Stimulated activated CD4-positive, alpha-beta T cell treated with anti-CD3 and anti-CD28 coated beads, Interleukin-2, amount 100 ng/mL, for 24 hours (primary cell): ENCODE data around the gene PDE12.

Experiments
- DNase-seq, 2 donors: peaks; one replicate each; pipeline ENCODE4 v3.0.0-alpha.2; 2020

The PDE12 gene, protein sequence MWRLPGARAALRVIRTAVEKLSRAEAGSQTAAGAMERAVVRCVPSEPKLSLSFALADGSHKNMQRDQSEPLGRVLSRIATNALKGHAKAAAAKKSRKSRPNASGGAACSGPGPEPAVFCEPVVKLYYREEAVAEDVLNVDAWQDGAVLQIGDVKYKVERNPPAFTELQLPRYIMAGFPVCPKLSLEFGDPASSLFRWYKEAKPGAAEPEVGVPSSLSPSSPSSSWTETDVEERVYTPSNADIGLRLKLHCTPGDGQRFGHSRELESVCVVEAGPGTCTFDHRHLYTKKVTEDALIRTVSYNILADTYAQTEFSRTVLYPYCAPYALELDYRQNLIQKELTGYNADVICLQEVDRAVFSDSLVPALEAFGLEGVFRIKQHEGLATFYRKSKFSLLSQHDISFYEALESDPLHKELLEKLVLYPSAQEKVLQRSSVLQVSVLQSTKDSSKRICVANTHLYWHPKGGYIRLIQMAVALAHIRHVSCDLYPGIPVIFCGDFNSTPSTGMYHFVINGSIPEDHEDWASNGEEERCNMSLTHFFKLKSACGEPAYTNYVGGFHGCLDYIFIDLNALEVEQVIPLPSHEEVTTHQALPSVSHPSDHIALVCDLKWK

DNA sequence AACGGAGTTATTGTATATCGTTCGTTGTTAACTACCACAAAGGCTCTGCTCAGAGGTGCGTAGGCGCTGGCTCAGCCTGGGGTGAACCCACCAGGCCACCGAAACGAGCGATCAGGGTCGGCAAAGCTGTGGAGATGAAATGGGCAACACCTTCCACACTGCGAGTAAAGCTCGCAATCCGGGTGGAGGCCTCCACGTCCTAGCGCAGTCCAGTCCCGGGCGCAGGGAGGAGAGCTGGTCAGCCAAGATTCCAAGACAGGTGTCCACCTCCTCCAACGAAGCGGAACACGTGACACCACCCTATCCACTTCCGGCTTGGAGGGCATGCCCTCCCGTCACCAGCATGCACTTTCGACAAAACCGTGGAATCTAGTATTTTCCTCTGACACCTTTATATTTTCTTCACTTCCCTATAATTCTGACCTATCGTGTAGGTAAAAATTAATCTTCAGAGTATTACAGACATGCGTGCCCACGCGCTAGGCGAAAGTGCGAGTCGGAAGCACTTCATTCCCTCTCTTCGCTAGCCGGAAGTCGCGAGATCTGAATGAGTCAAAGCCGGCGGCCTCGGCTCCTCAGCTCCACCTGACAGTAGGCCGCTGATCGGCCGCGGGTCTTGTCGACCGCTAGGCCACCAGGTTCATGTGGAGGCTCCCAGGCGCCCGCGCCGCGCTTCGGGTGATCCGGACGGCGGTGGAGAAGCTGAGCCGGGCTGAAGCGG is at the start of gene PDE12:
PDE12 (plus strand) TSS at position 537 of the 721 bp plus-strand sequence; CDS start at position 643, 106 bp downstream.
- peak; percentile 81 to 84 for DNase-seq

DNA sequence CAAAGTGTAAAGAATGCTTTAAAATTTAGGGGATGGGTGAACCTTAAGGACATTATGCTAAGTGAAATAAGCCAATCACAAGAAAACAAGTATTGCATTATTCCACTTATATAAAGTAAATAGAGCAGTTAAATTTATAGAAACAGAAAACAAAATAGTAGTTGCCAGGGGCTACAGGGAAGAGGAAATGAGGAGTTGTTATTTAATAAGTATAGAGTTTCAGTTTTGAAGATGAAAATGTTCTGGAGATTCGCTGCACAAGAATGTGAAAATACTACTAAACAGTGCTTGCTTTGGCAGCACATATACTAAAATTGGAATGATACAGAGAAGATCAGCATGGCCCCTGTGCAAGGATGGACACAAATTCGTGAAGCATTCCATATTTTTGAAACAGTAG is 43.9 kb upstream of the PDE12 start:
- no peak for DNase-seq

DNA sequence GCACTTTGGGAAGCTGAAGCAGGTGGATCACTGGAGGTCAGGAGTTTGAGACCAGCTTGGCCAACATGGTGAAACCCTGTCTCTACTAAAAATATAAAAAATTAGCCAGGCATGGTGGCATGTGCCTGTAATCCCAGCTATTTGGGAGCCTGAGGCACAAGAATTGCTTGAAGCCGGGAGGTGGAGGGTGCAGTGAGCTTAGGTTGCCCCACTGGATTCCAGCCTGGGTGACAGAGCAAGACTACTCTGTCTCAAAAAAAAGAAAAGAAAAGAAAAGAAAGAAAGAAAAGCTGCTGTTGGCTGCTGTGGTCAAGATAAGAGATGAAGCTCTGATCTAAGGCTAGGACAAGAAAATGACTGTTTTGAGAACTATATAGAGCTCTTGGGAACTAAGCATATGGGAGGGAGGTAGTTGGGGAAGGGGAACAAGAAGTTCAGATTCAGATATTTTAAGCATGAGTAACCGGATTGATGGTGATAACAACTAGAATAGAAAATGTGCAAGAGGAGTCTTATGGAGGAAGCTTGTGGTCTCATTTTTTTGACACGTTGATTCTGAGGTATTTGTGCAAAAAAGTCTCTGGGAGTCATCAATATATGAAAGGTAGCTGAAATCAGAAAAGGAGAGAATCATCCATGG is 37.7 kb upstream of the PDE12 start:
- no peak for DNase-seq

DNA sequence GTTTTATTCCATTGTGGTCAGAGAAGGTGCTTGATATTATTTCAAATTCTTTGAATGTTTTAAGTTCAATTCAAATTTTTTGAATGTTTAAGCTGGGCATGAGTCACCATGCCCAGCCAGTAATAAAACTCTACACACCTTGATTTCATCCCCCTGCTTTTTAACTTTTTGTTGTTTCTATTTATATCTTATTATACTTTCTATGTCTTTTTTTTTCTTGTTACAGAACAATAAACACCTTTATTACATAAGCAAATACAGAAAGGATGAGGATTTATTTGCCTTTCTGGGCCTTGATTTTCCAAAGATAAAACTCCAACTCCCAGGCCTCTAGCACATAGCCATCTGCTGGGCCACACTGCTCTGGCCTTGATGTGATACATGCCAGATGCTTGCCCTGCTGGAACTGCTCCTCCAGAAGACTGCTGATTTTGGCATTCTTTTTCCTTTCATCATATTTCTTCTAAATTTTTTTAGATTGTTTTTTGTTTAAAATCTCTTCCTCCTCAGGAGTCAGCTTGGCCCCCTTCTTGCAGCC is 25.9 kb upstream of the PDE12 start:
- DNase-seq, result no peak

DNA sequence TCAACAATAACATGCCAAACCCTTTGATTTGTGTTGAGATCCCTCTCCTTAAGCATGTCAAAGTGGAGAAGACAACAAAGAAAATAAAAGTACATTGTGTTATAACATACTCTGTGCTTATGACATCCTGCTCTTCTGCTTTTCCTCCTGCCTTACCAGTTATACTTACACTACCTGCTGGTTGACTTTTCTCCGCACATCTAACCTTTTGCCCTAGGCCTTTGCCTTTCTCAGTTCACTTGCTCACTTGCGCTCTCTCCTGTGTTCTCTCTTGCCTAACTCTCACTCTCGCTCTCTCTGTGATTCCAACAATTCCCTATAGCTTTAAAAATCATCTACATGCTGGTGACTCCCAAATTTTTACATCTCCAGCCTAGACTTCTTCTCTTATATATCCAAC is 17.6 kb upstream of the PDE12 start:
- no peak for DNase-seq

DNA sequence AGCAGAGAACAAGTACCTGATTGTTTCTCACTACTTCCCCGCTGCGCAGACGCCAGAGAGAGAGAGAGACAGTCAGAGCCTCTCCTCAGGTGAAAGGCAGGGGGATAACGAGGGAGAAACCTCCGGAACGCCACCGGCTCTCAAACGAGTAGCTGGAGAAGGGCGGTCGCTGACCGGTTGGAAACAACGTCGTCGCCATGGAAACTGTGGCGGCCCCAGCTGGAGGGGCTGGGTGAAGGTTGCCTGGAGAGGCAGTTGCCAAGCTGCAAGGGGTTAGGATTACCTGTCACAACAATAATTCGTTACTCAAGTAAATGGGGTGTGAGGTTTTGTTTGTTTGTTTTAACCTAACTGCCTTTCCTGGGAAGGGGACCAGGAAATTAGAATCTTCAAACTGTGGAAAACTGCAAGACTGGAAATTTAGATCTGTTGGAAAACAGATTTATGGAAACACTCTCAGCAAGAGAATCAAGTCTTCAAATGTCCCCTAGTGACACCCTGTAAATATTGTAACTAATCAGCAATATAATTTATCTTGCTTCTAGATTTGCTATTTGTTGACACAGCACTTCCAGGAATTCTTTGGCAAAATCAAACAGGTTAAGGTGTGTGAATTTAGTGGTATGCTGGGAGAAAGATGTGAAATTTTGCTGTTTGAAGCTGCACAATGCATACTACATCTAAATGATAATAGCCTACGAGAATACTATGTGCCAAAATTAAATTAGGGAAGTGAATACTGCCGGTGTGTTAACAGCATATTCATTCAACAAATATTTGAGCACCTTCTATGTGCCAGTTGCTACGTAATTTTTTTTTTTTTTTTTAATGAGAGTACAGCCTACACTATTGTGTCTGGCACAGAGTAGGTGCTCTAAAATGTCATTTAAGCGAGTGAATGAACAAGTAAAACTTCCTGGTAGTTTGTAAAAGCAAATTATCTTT is 11.6 kb upstream of the PDE12 start, which contains the start of gene DNAH12:
DNAH12 (minus strand) TSS at position 164 of the 945 bp plus-strand sequence. CDS start 1,474 bp downstream, outside the sequence.
- DNase-seq, result peak in 1 of 2 donors; percentile 27

DNA sequence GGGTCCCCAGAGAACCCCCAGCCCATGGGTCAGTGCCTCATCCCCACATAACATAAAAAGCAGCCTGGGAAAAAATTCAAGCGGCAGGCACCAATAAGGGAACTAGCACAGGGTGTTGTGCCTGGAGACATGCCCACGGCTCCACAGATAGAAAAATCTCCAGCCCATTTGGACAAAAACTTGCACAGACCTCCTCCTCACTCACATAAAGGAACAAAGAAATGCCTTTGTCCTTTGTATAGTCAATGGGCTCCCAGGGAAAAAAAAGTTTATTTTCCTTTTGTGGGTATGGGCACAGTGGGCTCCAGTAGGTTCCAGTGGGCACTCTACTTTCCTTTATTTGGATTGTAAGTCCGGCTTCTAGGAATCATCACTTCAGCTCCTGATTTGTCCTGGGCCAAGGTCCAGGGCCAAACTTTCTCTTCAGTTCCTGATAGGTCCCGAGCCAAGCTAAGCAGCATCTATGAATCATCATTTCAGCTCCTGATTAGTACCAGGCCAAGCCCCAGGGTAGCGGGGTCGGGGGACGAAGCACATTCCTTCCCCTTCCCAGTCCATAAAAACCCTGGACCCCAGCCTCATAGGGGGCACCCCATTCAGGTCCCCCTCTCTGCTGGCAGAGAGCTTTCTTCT is 10.3 kb upstream of the PDE12 start:
- DNase-seq, result no peak

DNA sequence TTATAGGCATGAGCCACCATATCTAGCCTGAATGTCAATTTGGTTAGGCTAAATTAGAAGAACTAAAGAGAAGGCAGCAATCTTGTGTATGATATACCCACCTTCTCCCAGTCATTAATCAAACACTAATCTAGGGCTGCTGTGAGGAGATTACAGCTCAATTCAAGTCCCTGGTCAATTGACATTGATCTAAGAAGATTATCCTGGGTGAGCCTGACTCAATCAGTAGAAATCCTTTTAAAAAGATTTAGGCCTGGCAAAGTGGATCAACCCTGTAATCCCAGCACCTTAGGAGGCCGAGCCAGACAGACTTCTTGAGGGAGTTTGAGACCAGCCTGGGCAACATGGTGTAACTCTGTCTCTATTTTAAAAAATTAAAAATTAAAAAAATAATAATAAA is 9.5 kb upstream of the PDE12 start:
- DNase-seq, result no peak

DNA sequence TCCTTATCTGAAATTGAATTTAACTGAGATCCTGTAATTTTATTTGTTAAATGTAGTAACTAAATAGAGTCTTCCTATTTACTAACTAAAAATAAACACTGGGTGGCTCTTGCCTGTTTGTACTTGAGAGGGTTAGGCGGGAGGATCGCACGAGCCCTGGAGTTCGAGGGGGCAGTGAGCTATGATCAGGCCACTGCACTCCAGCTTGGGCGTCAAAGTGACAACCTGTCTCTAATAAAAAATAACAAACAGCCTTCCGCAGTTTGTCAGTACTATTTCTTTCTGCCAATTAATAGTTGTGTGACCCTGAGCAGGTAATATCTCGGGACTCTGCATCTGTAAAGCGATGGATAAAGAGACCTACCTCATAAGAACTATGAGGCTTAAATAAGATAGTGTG is 768 bp upstream of the PDE12 start:
- peak in 1 of 2 donors; percentile 11 for DNase-seq

DNA sequence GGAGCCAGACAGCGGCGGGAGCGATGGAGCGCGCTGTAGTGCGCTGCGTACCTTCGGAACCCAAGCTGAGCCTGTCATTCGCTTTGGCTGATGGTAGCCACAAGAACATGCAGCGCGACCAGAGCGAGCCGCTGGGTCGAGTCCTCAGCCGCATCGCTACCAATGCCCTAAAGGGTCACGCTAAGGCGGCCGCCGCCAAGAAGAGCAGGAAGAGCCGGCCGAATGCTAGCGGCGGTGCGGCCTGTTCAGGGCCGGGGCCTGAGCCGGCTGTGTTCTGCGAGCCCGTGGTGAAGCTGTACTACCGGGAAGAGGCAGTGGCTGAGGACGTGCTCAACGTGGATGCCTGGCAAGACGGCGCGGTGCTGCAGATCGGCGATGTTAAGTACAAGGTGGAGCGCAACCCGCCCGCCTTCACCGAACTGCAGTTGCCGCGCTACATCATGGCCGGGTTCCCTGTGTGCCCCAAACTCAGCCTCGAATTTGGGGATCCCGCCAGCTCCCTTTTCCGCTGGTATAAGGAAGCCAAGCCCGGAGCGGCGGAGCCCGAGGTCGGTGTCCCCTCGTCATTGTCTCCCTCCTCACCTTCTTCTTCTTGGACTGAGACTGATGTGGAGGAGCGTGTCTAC is 498 bp downstream of the PDE12 start:
- DNase-seq, result peak; percentile 38 to 40

DNA sequence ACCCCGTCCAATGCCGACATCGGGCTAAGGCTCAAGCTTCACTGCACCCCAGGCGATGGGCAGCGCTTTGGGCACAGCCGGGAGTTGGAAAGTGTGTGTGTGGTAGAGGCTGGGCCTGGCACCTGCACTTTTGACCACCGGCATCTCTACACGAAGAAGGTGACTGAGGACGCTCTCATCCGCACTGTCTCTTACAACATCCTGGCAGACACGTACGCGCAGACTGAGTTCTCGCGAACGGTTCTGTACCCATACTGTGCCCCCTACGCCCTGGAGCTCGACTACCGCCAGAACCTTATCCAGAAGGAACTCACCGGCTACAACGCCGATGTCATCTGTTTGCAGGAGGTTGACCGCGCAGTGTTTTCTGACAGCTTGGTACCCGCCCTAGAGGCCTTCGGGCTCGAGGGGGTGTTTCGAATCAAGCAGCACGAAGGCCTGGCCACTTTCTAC is 1.0 kb downstream of the PDE12 start:
- peak; percentile 46 to 49 for DNase-seq

DNA sequence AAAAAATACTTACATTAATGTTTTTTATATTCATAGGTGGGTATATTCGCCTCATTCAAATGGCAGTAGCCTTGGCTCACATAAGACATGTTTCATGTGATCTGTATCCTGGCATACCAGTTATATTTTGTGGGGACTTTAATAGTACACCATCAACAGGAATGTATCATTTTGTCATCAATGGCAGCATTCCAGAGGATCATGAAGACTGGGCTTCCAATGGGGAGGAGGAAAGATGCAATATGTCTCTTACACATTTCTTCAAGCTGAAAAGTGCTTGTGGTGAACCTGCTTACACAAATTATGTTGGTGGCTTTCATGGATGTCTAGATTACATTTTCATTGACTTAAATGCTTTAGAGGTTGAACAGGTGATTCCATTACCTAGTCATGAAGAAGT is 3.5 kb downstream of the PDE12 start:
- no peak for DNase-seq

DNA sequence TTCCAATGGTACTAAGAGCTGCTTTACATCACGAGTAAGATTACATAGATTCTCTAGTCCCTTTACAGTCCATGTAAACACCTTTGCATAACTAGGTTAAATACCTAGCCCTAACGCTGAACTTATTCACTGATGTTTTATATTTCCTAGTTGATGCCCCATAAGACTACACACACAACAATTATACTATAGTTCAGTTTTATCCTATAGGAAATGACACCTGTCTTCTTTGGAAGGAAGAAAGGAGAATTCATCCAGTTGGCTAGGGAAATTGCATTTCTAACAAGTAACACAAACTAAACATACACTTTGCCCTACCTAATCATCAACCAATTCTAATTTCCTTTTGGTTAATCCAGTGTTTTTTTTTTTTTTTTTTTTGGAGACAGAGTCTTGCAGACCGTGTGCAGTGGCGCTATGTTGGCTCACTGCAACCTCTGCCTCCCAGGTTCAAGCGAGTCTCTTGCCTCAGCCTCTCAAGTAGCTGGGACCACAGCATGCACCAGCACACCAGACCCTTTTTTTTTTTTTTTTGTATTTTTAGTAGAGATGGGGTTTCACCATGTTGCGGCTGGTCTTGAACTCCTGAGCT is 13.9 kb downstream of the PDE12 start:
- DNase-seq, result no peak

DNA sequence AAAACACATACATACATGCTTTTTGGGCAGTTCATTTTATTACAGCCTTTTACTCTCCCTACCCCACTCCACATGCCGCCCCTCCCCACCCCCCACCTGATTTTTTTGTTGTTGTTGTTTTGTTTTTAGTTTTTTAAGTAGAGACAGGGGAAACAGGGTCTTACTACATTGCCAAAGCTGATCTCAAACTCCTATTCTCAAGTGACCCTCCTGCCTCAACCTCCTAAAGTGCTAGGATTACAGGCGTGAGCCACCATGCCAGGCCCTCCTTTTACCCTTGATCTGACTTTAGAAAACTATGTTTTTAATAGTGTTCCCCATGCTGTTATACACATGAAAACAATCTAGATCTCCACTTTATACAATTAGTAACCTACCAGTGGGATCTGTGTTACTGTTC is 14.8 kb downstream of the PDE12 start:
- no peak for DNase-seq

DNA sequence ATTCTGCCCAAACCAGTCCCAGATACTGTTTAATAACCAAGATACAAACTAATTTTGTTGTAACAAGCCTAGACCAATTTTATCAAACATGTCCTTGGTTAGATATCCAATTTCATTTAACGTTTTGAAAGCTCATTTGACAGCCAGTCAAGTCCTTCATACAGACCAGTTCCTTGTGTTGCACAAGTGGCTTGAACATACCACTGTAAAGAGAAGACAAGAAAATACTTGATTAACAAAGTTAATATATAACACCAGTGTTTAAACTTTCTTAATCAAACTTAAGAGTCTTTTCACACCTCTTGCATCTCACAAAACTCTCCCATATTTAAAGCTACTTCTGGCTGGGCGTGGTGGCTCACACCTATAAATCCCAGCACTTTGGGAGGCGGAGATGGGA is 16.0 kb downstream of the PDE12 start:
- no peak for DNase-seq

DNA sequence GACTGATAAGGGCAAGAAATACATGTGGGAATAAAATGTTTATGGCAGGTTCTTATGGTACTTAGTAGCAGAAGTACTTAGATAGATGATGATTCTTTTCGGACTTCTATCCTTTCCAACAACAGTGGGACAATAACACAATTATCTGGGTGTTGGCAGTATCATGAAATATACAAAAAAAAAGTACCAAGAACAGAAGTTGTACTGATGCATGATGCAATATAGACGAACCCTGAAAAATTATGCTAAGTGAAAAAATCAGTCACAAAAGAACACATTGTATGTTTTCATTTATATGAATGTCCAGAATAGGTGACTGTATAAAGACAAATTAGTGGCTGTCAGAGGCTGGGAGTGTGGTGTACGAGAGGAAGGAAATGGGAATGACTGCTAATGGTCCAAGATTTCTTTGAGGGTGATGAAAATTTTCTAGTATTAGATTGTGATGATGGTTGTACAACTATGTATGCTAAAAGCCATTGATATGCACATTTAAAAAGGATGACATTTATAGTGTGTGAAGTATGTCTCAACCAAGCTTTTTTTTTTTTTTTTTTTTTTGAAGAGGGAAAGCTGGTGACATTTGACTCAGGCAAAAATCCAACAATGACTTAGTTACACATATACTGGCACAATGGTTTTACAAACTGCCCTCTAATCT is 20.0 kb downstream of the PDE12 start:
- no peak for DNase-seq

DNA sequence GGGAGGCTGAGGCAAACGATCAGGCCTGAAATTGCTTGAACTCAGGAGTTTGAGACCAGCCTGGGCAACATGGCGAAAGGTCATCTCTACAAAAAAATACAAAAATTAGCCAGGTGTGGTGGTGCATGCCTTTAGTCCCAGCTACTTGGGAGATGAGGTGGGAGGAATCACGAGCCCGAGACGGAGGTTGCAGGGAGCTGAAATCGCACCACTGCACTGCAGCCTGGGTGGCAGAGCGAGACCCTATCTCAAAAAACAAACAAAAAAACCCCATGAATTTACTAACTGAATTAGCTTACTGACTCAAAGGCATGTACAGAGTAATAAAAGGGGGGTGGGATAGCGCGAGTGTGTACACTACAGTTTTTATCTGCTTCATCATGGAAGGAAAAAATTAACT is 21.7 kb downstream of the PDE12 start:
- no peak for DNase-seq

DNA sequence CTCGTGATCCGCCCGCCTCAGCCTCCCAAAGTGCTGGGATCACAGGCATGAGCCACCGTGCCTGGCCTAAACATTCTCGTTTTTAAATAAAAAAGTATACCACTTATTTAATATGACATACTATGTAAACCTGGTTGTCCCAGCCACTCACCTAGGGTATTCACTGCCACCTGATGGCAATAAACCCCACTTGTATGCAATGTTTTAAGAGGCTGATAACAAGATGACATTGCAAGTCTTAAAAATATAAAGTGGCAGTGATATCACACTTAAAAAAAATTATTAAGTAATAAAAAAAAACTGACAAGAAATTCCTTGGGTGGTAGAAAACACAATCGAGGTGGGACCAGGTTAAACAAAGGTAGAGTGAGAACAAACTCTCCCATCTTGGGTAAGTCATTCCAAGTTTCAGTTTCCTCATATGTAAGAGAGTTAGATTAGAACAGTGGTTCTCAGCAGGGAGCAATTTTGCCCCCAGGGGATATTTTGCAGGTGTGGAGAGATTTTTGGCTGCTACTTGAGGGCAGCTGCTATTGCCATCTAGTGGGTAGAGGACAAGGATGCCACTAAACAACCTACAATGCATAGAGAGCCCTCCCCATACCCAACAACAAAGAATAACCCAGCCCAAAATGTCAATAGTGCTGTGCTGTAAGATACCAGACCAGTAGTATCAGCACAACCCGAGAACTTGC is 26.5 kb downstream of the PDE12 start:
- no peak for DNase-seq

DNA sequence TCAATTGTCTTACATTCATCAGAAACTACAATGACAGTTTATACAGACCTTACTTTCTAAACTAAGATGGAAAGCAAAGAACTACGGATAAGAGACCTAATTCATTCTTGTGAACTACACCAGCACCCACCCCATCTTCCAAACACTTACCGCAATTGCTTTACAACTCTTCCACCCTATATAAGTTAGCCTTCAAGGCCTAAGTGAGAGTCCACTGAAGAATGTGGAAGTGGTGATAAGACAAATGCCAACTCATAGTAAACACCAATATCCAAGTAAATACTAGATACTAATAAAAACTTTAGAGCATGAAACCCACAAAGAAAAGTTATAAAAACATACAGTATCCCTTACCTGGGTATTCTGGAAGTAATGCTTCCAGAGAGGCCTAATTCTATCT is 27.5 kb downstream of the PDE12 start:
- no peak for DNase-seq
